ENCODE data around the gene PDHX. TPM values are rescaled to one million over a fixed set of nuclear protein-coding genes. Genes with fewer than 3 reads are reported as not detected.

The PDHX gene
- total RNA-seq, 4 donors from 2014 or later = 28.7 to 50.1 (median 39.6) TPM

- ATAC-seq = no peak
- no peak overlapping the region for H3K4me3 ChIP-seq
- H3K27me3 ChIP-seq = no peaks in the 10 kb centered on the region
- H3K27ac ChIP-seq = no peak overlapping the region
- no peaks in the 10 kb centered on the region for H3K9me3 ChIP-seq
- TF ChIP-seq CTCF (IDR thresholded peaks at IDR 0.05) = no peak
- TF ChIP-seq POLR2A (IDR thresholded peaks at IDR 0.05) = no peak
- TF ChIP-seq POLR2AphosphoS5 (IDR thresholded peaks at IDR 0.05) = no peak
- TF ChIP-seq EP300 (IDR thresholded peaks at IDR 0.05) = no peak
- H3K4me1 ChIP-seq = no peaks in the 10 kb centered on the region
- 71 to 75% methylated on average over 1 to 3 of the region's 3 CpGs for WGBS, 2 donors (ENCODE audit: low coverage in 1 of 2)
- peaks cover 0 to 34% of the 10 kb centered on the region in 2 donors for H3K36me3 ChIP-seq
Observed at GRCh38 chr11:34877375-34877975, 38.9 kb upstream of the PDHX start.

- Histone ChIP-seq H3K27me3 (no peaks in the 10 kb centered on the region), H3K36me3 (peaks cover 0 to 53% of the 10 kb centered on the region in 2 donors)
Observed at GRCh38 chr11:34881900-34882299, 34.5 kb upstream of the PDHX start.

GRCh38 chr11:34886609-34887008 is 29.8 kb upstream of the PDHX start:
- TF ChIP-seq CTCF (IDR thresholded peaks at IDR 0.05) (no peak), EP300 (IDR thresholded peaks at IDR 0.05) (no peak), POLR2AphosphoS5 (IDR thresholded peaks at IDR 0.05) (no peak), POLR2A (IDR thresholded peaks at IDR 0.05) (no peak)
- Histone ChIP-seq H3K9me3 (no peaks in the 10 kb centered on the region), H3K36me3 (peaks cover 0 to 50% of the 10 kb centered on the region in 2 donors), H3K27me3 (no peaks in the 10 kb centered on the region), H3K27ac (no peak overlapping the region), H3K4me1 (no peaks in the 10 kb centered on the region), H3K4me3 (no peak overlapping the region)
- 98 to 100% methylated on average over 2 of the region's 2 CpGs for WGBS, 2 donors (ENCODE audit: low coverage in 1 of 2)
- ATAC-seq = no peak

More at GRCh38 chr11:34881900-34882299, 34.5 kb upstream of the PDHX start:
- TF ChIP-seq EP300 (IDR thresholded peaks at IDR 0.05) (no peak), POLR2A (IDR thresholded peaks at IDR 0.05) (no peak), POLR2AphosphoS5 (IDR thresholded peaks at IDR 0.05) (no peak), CTCF (IDR thresholded peaks at IDR 0.05) (no peak)
- H3K4me3 ChIP-seq = no peak overlapping the region
- H3K4me1 ChIP-seq = no peaks in the 10 kb centered on the region
- no peak for ATAC-seq
- no peak overlapping the region for H3K27ac ChIP-seq
- 98 to 100% methylated on average over 3 of the region's 3 CpGs for WGBS, 2 donors (ENCODE audit: low coverage in 1 of 2)
- H3K9me3 ChIP-seq = no peaks in the 10 kb centered on the region

GRCh38 chr11:34887260-34887659 is 29.2 kb upstream of the PDHX start:
- Histone ChIP-seq H3K27me3 (no peaks in the 10 kb centered on the region), H3K4me1 (no peaks in the 10 kb centered on the region), H3K36me3 (peaks cover 0 to 48% of the 10 kb centered on the region in 2 donors), H3K9me3 (no peaks in the 10 kb centered on the region), H3K4me3 (no peak overlapping the region), H3K27ac (no peak overlapping the region)
- no peak for ATAC-seq
- TF ChIP-seq EP300 (IDR thresholded peaks at IDR 0.05) (no peak), POLR2A (IDR thresholded peaks at IDR 0.05) (no peak), POLR2AphosphoS5 (IDR thresholded peaks at IDR 0.05) (no peak), CTCF (IDR thresholded peaks at IDR 0.05) (no peak)
- WGBS, 2 donors (ENCODE audit: low coverage in 1 of 2) = 78 to 92% methylated on average over 1 of the region's 1 CpG

GRCh38 chr11:34890089-34890488 is 26.3 kb upstream of the PDHX start:
- no peaks in the 10 kb centered on the region for H3K9me3 ChIP-seq
- no peak overlapping the region for H3K27ac ChIP-seq
- TF ChIP-seq CTCF (IDR thresholded peaks at IDR 0.05) (no peak), EP300 (IDR thresholded peaks at IDR 0.05) (no peak), POLR2A (IDR thresholded peaks at IDR 0.05) (no peak), POLR2AphosphoS5 (IDR thresholded peaks at IDR 0.05) (no peak)
- H3K36me3 ChIP-seq = peaks cover 0 to 32% of the 10 kb centered on the region in 2 donors
- 71 to 73% methylated on average over 2 of the region's 2 CpGs for WGBS, 2 donors (ENCODE audit: low coverage in 1 of 2)
- no peaks in the 10 kb centered on the region for H3K27me3 ChIP-seq
- H3K4me3 ChIP-seq = no peak overlapping the region
- no peaks in the 10 kb centered on the region for H3K4me1 ChIP-seq
- no peak for ATAC-seq

Measured in gastroesophageal sphincter (tissue), 4 donors.